Activated CD8-positive, alpha-beta T cell treated with anti-CD3 and anti-CD28 coated beads for 36 hours (primary cell): Measurements from ENCODE around the gene DEFB124. TPM values are rescaled to one million over a fixed set of nuclear protein-coding genes. Genes with fewer than 3 reads are reported as not detected.
"Not testable (repeated sequence)": the region's sequence is repeated elsewhere in the genome, so short reads cannot be mapped to it uniquely, and the experiment has no call there.

Experiments
- ATAC-seq: fragments of 200-7000 bp; cut with Tn5 transposase; one replicate; pipeline ENCODE4 v1.10.0; 2021; ENCODE audit warnings: mild to moderate bottlenecking, moderate library complexity
- CTCF ChIA-PET: fragments of 350-600 bp; sonication (Branson Sonifier 250); formaldehyde crosslinking; loops from one replicate; lab custom pipeline; 2021; ENCODE audit warnings: antibody characterized with exemption; lab: Charles Lee
- POLR2A ChIA-PET: fragments of 350-600 bp; sonication (Branson Sonifier 250); formaldehyde crosslinking; loops from one replicate; lab custom pipeline; 2021; ENCODE audit warnings: antibody characterized with exemption; lab: Charles Lee
- DNase-seq: peaks from one replicate; pipeline ENCODE4 v3.0.0-alpha.2; 2020
- H3K27ac Mint-ChIP-seq: one replicate; pipeline ENCODE4 v1.8.0; 2021; ENCODE audit warnings: mild to moderate bottlenecking, mixed read lengths
- H3K27me3 Mint-ChIP-seq: one replicate; pipeline ENCODE4 v1.8.0; 2021; ENCODE audit warnings: mixed read lengths
- H3K36me3 Mint-ChIP-seq: one replicate; pipeline ENCODE4 v1.8.0; 2021; ENCODE audit warnings: low read depth, mixed read lengths
- H3K4me1 Mint-ChIP-seq: one replicate; pipeline ENCODE4 v1.8.0; 2021; ENCODE audit warnings: low read depth, mixed read lengths
- H3K4me3 Mint-ChIP-seq: one replicate; pipeline ENCODE4 v1.8.0; 2021; ENCODE audit warnings: mild to moderate bottlenecking, moderate library complexity, mixed read lengths
- H3K9me3 Mint-ChIP-seq: one replicate; pipeline ENCODE4 v1.8.0; 2021; ENCODE audit warnings: mixed read lengths
- CTCF ChIP-seq: fragments of 200-600 bp; IDR thresholded peaks from one replicate; pipeline ENCODE4 v1.8.0; 2022; ENCODE audit warnings: antibody characterized with exemption, mild to moderate bottlenecking
- intact Hi-C: fragments of 100-400 bp; cut with micrococcal nuclease; formaldehyde crosslinking; loops from one replicate; pipeline ENCODE4 v1.10.0; 2022
- total RNA-seq, 2 experiments: library from RNA; stranded (reverse); gene quantifications; one replicate each; pipeline ENCODE4 v1.2.3, GENCODE V29; 2021

Gene DEFB124
- total RNA-seq: not detected

- no peak within 1 kb of the TSS for H3K4me3 Mint-ChIP-seq
- no peak within 1 kb of the TSS for H3K27ac Mint-ChIP-seq
- intact Hi-C loops: no loop called here
- peaks cover 15% of the 10 kb centered on the region for H3K4me1 Mint-ChIP-seq
- POLR2A ChIA-PET: no interaction called here
- ATAC-seq (no peak), DNase-seq (no peak)
- TF ChIP-seq CTCF: no peak
- H3K9me3 Mint-ChIP-seq: peaks cover 2% of the 10 kb centered on the region
- H3K36me3 Mint-ChIP-seq: no peaks in the 10 kb centered on the region
- CTCF ChIA-PET: interaction anchor here (1.3 to 4.6 kb wide), 2 partner anchors 28 to 40 kb away, joined by 3 to 23 read pairs; partner anchors contain the start of gene HM13
- H3K27me3 Mint-ChIP-seq: peaks cover 44% of the 10 kb centered on the region
Measured at GRCh38 chr20:31474758-31475427, at the start of gene DEFB124, which contains the start of gene REM1. Gene DEFB124 (minus strand): TSS chr20:31475127. CDS start chr20:31473013, 2,114 bp downstream. Gene REM1 (plus strand): TSS chr20:31475288. CDS start chr20:31476446, 1,158 bp downstream.

GRCh38 chr20:31523361-31524283 is 48.7 kb upstream of the DEFB124 start:
- H3K9me3 Mint-ChIP-seq: no peaks in the 10 kb centered on the region
- no peaks in the 10 kb centered on the region for H3K27me3 Mint-ChIP-seq
- H3K4me1 Mint-ChIP-seq: peaks cover 43% of the 10 kb centered on the region
- ChIA-PET POLR2A (no interaction called here), CTCF (interaction anchor here (1.0 to 1.6 kb wide), 5 partner anchors 8 to 89 kb away, joined by 3 to 6 read pairs (median 4); partner anchors contain the start of gene HM13)
- DNase-seq (no peak), ATAC-seq (no peak)
- no peak for TF ChIP-seq CTCF
- no peak overlapping the region for H3K4me3 Mint-ChIP-seq
- peaks cover 30% of the 10 kb centered on the region for H3K36me3 Mint-ChIP-seq
- peak overlapping the region; percentile 27 for H3K27ac Mint-ChIP-seq
- intact Hi-C loops: no loop called here

- Mint-ChIP-seq H3K9me3 (no peaks in the 10 kb centered on the region), H3K36me3 (peaks cover 30% of the 10 kb centered on the region), H3K4me3 (no peak overlapping the region), H3K27me3 (no peaks in the 10 kb centered on the region), H3K27ac (peak overlapping the region; percentile 10), H3K4me1 (peaks cover 43% of the 10 kb centered on the region)
- no peak for DNase-seq
- ChIA-PET POLR2A (interaction anchor here (0.6 to 2.8 kb wide), 2 partner anchors 19 to 26 kb away, joined by 3 to 10 read pairs; no protein-coding TSS in a partner anchor), CTCF (interaction anchor here (1.4 to 1.6 kb wide), 3 partner anchors 9 to 201 kb away, joined by 3 to 6 read pairs (median 4); partner anchors contain the start of gene HM13)
- ATAC-seq: no peak
- intact Hi-C loops: no loop called here
- no peak for TF ChIP-seq CTCF
Measured at GRCh38 chr20:31522731-31523130, 47.8 kb upstream of the DEFB124 start.

GRCh38 chr20:31521267-31521666 is 46.3 kb upstream of the DEFB124 start:
- H3K9me3 Mint-ChIP-seq, H3K27ac Mint-ChIP-seq, DNase-seq, ATAC-seq, H3K27me3 Mint-ChIP-seq, H3K4me3 Mint-ChIP-seq, intact Hi-C loops: not testable (repeated sequence)
- H3K36me3 Mint-ChIP-seq: peaks cover 21% of the 10 kb centered on the region
- H3K4me1 Mint-ChIP-seq: peaks cover 43% of the 10 kb centered on the region
- ChIA-PET CTCF (interaction anchor here (1.0 to 1.5 kb wide), 7 partner anchors 16 to 202 kb away, joined by 3 to 10 read pairs (median 3); no protein-coding TSS in a partner anchor), POLR2A (interaction anchor here (0.9 to 2.8 kb wide), 2 partner anchors 21 to 45 kb away, joined by 3 to 10 read pairs; no protein-coding TSS in a partner anchor)

GRCh38 chr20:31517373-31517772 is 42.4 kb upstream of the DEFB124 start:
- no peak for ATAC-seq
- H3K9me3 Mint-ChIP-seq: no peaks in the 10 kb centered on the region
- DNase-seq: peak; percentile 25
- no peak overlapping the region for H3K4me3 Mint-ChIP-seq
- no peaks in the 10 kb centered on the region for H3K27me3 Mint-ChIP-seq
- POLR2A ChIA-PET: no interaction called here
- intact Hi-C loops: no loop called here
- no peak overlapping the region for H3K27ac Mint-ChIP-seq
- H3K36me3 Mint-ChIP-seq: peaks cover 12% of the 10 kb centered on the region
- CTCF ChIA-PET: interaction anchor here (0.7 to 4.1 kb wide), 3 partner anchors 14 to 95 kb away, joined by 3 to 12 read pairs (median 12); no protein-coding TSS in a partner anchor
- H3K4me1 Mint-ChIP-seq: peaks cover 29% of the 10 kb centered on the region
- no peak for TF ChIP-seq CTCF
